Hepatocyte (in vitro differentiated cells): ENCODE measurements around the gene FOXO6.

Experiments
- EZH2 ChIP-seq: fragments of 200-600 bp; sonication (generic); IDR thresholded peaks from 2 replicates; pipeline ENCODE4 v1.6.1; 2016; ENCODE audit warnings: antibody characterized with exemption, mild to moderate bottlenecking, borderline replicate concordance
- EZH2phosphoT487 ChIP-seq: fragments of 200-600 bp; sonication (generic); IDR thresholded peaks from one replicate; pipeline ENCODE4 v1.6.1; 2018; ENCODE audit warnings: antibody characterized with exemption, mild to moderate bottlenecking, low read depth, moderate library complexity; ENCODE audit not compliant: unreplicated experiment, severe bottlenecking
- TF ChIP-seq, protein P1 (sequence below): fragments of 200-600 bp; sonication (generic); IDR thresholded peaks from 2 replicates; pipeline ENCODE4 v1.5.1; 2016; ENCODE audit warnings: antibody characterized with exemption, mild to moderate bottlenecking; ENCODE audit not compliant: poor library complexity

- TF ChIP-seq, protein P1, sequence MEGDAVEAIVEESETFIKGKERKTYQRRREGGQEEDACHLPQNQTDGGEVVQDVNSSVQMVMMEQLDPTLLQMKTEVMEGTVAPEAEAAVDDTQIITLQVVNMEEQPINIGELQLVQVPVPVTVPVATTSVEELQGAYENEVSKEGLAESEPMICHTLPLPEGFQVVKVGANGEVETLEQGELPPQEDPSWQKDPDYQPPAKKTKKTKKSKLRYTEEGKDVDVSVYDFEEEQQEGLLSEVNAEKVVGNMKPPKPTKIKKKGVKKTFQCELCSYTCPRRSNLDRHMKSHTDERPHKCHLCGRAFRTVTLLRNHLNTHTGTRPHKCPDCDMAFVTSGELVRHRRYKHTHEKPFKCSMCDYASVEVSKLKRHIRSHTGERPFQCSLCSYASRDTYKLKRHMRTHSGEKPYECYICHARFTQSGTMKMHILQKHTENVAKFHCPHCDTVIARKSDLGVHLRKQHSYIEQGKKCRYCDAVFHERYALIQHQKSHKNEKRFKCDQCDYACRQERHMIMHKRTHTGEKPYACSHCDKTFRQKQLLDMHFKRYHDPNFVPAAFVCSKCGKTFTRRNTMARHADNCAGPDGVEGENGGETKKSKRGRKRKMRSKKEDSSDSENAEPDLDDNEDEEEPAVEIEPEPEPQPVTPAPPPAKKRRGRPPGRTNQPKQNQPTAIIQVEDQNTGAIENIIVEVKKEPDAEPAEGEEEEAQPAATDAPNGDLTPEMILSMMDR: no peak
- no peak for TF ChIP-seq EZH2phosphoT487
- no peak for TF ChIP-seq EZH2
These were observed 21.4 kb downstream of the FOXO6 start for GRCh38 chr1:41382480-41383090.
